GM19035 (cell line): ENCODE results near the gene KCTD3.

ENCODE experiments used
- ATAC-seq: cut with Tn5 transposase; IDR thresholded peaks from one replicate; pipeline ENCODE4 v1.9.1; 2021; ENCODE audit not compliant: unreplicated experiment

KCTD3 gene

DNA sequence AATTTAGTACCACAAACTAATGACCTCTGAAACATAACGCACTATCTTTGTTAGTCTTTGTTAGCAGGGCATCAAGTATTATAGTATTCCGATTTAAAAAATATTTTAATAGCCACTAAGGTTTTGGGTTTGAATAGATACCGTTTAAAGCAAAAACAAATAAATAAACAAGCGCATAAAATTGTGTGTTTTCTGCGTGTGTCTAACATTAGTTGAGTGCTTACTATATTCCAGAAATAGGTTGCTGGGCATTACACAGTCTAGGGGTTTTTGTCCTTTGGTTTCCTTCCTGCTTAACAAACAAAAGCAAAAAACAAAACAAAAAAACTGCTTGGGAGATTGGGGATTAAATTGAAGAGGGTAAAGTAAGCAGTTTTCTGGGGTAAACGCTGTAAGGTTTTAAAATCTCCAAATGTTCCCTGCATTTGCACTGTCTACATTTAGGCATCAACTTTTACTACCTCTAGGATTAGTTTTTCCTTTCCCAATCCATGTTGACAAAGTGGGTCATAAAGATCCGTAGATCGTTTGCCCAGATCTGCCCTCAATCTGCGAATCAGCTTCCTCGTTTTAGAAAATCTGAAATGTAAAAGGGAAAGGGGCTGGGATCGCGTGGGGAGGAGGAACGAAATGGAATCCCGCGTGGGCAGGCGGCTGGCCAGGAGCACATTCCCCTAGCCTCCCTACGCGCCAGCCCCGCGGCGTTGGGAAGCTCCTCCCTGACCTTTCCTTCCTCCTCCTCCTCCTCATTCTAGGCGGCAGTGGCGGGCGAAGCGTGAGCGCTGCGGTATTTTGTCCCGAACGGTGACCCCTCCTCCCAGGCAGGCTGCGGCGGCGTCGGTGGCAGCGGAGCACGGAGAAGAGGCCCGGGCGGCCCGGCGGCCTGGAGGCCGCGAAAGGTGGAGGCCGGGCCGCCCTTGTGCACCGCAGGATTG is at the start of gene KCTD3:
TSS of gene KCTD3 (plus strand) at position 749 of the 935 bp plus-strand sequence. CDS start 382 bp downstream, outside the sequence.
- ATAC-seq = peak; percentile 65

DNA sequence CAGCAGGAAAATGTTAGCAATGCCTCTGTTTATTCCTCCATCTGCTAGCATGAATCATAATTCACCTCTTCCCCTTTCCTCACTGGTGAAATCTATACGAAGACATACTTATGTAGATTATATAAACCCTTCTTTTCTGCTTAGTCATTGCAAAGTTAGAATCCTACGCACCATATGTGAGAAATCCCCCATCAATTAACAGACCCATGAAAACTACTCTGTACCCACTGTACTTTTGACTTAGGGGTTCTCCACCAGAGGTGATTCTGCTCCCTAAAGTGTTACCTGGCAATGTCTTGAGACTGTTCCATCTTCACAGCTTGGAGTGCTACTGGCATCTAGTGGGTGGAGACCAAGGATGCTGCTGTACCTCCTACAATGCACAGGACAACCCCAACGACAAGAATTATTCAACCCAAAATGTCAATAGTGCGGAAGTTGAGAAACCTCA is 49.6 kb upstream of the KCTD3 start:
- ATAC-seq = no peak

DNA sequence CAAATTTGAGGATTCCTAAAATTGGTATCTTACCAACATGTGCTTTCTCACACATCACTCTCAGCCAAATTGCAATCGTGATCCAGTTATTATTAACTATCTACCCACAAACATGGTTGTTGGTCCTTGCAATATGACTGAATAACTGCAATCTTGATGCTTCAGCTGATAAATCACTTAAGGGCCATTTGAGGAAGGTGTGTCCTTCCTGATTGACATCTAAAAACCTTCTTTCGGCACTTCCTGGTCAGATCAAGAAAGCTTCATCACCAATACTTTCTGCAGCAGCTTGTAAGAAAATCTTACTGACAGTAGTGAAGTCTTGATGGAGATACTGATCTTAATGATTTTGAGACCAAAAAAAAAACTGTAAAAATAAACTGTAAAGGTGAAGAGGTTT is 48.5 kb upstream of the KCTD3 start:
- ATAC-seq = no peak

DNA sequence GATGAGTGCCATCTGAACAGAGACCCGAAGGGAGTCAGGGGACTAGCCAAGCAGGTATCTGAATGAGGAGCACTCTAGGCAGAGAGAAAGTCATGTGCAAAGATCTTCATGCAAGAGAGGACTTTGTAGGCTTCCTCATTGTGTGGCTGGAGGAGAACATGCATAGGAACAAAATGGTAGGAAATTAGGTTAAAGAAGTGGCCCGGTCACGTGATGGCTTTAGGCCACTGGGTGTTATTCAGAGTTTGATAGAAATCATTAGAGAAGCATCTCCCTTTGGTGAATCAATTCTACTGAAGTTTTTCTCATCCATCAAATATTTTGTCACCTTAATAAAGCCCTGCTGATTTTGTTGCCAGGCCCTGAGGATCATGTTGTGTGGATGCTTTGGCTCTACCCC is 45.8 kb upstream of the KCTD3 start:
- no peak for ATAC-seq

DNA sequence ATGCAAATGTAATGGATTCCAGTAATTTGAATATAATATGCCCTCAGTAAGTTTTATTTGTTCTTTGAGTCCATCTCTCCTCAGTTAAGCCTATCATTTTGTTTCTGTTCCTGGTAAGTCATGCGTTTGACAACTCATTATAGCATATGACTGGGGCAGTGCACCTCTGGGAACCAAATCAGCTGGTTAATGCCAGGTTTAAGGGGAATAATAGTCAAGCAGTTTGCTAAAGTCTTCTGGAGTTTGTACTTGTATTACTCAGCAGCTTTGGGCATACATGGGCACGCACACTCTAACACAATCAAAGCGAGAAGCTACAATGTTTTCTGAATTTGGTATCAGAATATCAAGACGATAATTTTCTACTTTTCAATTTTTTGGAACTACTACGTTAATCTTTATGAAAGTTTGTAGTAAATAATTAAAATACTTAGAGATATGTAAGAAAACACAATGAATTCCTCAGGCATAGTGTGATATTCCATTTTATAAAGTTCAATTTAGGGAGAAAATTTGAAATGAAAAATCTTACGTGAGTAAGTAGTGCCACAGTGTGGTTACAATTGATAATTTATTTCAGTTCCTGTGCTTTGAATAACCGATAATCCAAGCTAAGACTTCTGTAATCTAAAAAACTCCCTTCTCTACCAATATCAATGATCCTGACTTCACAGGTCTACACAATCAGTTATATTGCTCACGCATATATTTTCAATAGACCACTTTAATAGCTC is 43.8 kb upstream of the KCTD3 start:
- no peak for ATAC-seq

DNA sequence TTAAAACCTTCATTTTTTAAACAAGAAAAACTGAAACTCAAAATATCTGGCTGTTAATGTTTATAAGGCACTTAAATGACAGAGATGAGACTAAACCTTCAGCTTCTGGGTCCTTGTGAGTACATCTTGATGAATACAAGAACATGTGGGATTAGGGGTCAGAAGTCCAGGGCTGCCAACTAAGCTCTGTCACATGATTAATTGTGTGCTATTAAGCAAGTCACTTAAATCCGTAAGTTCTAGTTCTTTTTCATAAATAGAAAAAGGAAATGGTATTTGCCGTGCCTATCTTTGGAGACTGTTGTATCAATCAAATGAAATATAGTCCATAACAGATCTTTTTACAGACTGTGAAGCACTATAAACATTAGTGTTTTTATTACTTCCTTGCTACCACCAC is 43.2 kb upstream of the KCTD3 start:
- ATAC-seq = no peak

DNA sequence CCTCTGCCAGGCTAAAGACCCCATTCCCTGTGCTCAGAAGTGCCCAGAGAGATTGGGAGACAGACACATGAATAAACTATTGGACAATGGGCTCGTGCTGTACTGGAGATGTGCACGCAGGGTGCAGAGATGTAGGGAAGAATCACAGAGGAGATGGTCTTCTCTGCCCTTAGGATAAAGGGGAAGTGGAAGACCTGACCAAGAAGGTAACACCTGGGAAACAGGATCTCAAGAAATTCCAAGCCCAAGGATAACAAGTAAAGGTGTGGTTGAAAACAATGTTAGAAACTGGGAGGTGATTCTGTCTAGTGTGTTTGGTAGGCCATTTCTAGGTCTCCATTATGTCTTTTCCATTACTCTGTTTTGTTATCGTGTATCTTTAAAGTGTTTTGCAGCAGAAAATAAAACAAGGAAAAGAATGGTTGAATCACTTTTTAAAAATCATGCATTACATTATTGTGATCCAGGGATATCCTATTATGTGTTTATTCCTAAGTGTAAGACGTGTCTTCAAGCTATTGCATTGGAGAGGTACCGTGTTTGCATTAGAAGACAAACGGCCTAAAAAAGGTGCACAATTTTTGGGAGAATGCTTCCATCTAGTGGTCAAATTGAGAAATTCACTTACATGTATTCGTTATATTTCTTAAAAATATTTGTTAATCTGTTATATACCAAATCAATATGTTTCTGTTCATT is 40.8 kb upstream of the KCTD3 start:
- ATAC-seq = peak; percentile 61

DNA sequence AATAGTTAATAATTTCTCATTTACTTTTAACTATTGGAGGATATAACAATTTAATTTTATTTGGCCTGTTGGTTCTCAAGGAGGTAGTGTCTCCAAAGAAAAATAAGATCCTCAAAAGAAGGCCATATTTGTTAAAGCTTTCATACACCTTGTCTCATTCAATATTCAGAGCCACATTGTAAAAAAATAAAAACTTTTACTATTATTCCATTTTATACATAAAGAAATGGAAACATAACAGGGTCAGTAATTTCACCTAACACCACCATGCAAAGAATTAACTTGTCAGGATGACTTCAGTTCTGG is 40.3 kb upstream of the KCTD3 start:
- no peak for ATAC-seq

DNA sequence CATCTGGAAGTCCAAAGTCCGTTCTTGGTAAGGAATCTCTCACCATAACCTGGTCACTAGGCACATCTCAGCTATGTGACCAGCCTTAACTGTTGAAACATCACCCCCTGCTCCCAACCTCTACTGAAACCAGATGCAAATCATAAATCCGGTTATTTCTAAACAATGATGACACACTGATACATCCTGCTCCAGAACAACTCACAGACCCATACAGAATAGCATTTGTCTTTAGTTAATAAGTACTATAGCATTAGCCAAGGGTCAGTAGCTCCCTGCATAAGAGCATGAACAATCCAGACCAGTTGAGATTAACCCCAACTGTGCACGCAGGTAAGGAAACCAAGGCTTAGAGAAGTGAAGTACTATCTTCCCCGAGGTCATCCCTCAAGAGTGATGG is 38.0 kb upstream of the KCTD3 start:
- no peak for ATAC-seq

DNA sequence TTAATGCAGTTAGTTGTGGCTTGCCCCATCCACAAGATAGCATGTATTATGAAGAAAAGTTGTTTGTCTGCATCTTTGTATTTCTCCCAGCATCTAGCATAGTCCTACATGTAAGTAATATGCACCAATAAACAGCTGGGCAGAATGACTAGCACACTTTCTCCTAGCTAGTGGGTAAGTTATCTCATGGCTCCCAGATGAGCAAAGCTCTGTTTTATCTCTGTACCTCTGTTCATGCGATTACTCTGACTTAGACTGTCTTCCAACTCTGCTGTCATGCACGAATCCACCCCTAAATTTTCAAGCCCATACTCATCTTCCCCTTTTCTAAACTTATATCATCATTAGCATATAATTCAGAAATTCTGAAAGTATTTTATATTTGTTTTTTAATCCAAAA is 37.5 kb upstream of the KCTD3 start:
- ATAC-seq = no peak

DNA sequence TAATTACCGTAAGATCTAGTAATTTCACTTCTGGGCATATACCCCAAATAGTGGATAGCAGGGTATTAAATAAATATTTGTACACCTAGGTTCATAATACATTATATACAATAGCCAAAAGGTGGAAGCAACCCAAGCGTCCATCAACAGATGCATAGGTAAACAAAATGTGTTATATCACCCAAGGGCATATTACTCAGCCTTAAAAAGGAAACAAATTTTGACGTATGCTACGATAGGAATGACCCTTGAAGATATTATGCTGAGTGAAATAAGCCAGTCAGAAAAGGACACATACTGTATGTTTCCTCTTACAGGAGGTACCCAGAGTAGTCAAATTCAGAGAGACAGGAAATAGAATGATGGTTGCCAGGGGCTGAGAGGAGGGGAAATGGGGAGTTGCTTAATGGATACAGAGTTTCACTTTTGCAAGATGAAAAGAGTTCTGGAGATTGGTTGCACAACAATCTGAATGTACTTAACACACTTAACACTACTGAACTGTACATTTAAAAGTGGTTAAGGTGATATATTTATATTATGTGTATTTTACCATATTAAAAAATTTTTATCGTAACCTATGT is 36.6 kb upstream of the KCTD3 start:
- ATAC-seq = no peak

DNA sequence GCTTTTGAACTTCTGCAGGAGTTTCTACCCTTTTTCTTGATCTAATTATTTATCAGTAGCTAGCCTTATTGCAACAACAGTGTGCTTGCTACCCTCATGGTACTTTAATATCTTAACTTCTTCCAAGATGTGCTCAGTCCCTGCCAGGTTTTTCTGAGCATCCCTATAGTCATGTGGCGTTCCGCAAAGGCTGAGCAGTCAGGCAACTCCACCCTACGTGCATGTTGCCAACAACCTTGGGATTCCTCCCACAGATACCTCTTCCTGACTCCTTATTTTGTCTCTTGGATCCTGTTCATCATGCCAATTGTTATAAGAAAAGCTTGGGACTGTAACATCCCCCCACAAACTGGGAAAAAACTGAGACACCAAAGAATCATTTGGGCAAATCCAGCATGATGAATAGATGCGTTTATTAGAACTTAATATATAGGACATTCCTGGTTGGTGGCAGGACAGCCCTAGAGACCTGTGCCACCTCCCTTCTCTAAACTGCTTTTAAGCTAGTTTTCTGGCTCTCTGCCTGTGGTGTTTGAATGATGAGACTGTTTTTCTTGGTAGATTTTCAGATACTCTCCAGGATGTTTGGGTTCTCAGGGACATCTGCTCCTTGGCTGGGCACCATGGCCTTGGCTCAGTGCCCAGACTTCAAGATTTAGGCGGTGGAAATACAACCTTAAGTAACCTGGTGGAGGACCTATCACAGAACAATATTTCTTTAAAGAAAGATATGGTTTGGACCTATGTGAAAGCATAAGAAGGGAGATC is 27.1 kb upstream of the KCTD3 start:
- ATAC-seq = no peak

DNA sequence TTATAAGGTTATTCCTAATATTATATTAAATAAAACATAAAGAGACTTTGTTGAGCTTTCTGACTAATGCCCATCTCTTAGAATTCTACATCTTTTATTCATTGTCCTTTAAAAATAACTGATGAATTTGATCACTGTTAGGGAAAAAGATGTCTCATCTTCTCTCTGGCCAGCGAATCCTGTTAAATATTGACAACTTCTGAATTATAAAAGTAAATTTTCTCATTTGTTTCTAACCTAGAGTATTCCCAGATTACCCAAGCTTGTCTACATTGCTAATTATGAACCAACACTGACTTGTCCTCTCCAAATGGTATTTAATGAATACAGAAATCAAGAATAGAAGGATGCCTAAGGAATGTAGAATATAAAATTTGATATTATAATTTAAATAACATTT is 24.8 kb upstream of the KCTD3 start:
- ATAC-seq = no peak

DNA sequence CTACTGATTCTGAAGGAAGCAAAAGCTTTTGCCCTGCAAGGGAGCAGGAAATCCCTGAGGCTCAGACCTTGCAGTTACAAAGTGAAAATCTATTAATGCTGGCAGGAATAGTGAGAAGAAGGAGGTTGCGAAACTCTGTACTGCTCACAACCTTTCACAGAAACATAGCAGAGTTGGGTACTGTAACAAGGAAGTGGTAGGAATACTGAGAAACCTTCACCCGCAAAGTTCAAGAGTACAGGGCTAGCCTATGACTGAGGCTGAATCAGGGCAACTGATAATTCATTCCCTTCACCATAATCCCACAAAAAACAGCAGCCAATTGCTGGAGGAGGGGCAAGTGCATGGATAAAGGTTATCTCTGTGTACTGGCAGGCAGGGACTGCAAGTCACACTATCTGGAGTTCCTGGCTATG is 23.9 kb upstream of the KCTD3 start:
- peak; percentile 54 for ATAC-seq

DNA sequence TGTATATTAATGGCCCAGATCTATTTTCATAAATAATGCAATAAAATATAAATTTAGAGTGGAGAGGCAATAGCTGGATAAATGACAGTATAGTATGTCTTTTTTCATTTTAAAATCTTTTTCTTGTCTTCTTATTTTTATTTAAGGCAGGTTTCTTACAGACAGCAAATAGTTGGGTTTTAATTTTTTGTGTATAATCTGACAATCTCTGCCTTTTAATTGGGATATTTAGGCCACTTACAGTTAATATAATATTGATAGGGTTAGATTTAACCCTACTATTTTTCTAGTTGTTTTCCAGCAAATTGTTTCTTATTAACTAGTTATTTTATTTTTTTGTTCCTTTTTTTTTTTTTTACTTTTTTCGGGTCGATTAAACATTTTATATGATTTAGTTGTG is 23.3 kb upstream of the KCTD3 start:
- ATAC-seq = no peak

DNA sequence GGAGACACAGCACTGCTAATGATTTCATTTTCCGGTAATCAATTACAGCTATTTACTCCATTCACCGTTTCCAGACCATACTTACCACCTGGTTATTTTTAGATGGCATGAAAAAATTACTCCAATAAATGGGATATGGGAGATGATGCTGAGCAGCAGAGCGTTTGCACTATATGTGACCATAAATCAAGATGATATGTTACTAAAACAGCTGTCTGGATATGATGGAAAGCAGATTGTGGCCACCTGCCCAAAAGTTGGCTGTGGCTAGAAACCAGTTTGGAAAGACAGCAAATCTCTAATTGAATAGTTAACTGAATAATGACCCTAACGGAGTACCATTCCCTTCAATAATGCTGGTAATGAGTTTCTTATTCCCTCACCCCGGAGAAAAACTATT is 22.5 kb upstream of the KCTD3 start:
- no peak for ATAC-seq

DNA sequence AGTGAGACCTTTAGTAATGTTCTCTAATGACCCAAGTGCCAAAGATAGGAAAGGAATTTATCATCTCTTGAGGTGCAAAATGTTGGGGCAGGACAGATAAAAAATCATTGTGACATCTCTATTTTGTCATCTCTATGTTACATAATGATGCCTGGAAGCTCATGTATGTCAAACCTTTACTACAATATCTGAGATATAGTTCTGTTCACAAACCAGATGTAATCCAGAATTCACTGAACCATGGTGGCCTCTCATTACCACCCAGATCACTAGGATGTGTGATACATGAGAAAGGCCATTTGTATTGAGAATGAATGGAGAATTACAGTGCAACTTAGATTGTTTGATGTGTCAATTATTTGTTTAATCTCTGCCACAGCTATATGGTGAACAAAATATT is 22.0 kb upstream of the KCTD3 start:
- no peak for ATAC-seq

DNA sequence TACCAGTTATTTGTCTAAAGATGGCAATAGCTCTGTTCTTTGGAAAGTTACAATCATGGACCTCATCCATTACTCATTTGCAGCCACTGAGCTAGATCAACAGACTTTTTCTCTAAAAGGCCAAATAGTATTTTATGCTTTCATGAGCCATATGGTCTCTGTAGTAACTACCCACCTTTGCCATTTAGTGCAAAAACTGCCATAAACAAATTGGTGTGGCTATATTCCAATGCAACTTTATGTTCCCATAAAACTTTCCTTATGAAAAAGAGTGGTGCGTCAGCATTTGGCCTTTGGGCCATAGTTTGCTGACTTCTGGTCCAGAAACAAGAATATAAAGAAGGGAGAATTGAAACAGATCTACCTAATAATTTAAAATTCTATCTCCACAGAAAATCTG is 20.1 kb upstream of the KCTD3 start:
- ATAC-seq = no peak

DNA sequence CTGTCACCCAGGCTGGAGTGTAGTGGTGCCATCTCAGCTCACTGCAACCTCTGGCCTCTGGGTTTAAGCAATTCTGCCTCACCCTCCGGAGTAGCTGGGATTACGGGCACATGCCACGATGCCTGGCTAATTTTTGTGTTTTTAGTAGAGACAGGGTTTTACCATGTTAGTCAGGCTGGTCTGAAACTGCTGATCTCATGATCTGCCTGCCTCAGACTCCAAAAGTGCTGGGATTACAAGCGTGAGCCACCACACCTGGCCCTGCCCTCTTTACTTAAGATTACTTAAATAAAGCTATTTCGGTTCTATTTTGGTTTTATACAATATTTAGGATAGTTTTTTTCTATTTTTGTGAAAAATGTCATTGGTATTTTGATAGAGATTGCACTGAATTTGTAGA is 15.3 kb upstream of the KCTD3 start:
- no peak for ATAC-seq

DNA sequence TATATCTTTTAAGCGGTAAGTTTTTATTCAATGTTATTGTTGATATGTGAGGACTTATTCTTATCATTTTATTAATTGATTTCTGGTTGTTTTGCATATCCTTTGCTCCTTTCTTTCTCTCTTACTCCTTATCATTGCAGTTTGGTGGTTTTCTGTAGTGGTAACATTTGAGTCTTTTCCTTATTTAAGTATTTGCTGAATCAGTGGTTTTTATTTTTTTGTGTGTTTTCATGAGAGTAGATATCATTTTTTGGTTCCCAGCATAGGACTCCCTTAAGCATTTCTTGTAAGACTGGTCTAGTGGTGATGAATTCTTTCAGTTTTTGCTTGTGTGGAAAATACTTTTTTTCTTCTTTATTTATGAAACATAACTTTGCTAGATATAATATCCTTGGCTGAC is 12.2 kb upstream of the KCTD3 start:
- ATAC-seq = no peak

DNA sequence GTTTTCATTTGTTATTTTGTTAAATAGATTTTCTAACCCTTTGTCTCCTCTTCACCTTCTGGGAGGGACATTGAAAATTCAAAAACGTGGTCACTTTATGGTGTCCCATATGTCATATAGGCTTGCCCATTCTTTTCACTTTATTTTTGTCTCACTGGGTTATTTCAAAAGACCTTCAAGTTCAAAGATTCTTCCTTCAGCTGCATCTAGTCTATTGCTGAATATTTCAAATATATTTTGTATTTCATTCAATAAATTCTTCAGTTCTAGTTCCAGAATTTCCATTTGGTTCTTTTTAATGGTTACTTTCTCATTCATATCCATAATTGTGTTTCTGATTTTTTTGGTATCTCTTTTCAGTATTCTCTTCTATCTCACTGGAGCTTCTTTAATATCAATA is 11.6 kb upstream of the KCTD3 start:
- ATAC-seq = no peak
